GM12878 (cell line): ENCODE measurements around the gene SMIM13.

ENCODE experiments used
- DPF2 ChIP-seq: fragments of 450-650 bp; IDR thresholded peaks from 2 replicates; pipeline ENCODE4 v1.6.1; 2017; ENCODE audit warnings: mild to moderate bottlenecking
- EP300 ChIP-seq, 2 experiments: fragments of 150-350 bp in 1 of 2; IDR thresholded peaks; 2 replicates each; pipeline ENCODE4 v1.6.1; 2011 to 2012; ENCODE audit warnings: low read depth in 2 of 2, low read length in 2 of 2, borderline replicate concordance in 1 of 2, improper control_type of control experiment in 1 of 2, inconsistent platforms in 1 of 2; ENCODE audit not compliant: control insufficient read depth in 1 of 2
- EZH2 ChIP-seq: IDR thresholded peaks from 2 replicates; pipeline ENCODE4 v1.6.1; 2012; ENCODE audit warnings: low read depth, mild to moderate bottlenecking, control low read depth, inconsistent platforms, low read length, borderline replicate concordance; ENCODE audit not compliant: control insufficient read depth
- JUND ChIP-seq: IDR thresholded peaks from 2 replicates; pipeline ENCODE4 v1.6.1; 2012; ENCODE audit warnings: low read depth, mild to moderate bottlenecking, low read length, improper control_type of control experiment, moderate library complexity
- MEF2A ChIP-seq: IDR thresholded peaks from 2 replicates; pipeline ENCODE4 v1.6.1; 2011; ENCODE audit warnings: low read depth, mild to moderate bottlenecking, low read length, moderate library complexity; ENCODE audit not compliant: insufficient read depth
- MTA3 ChIP-seq: IDR thresholded peaks from 2 replicates; pipeline ENCODE4 v1.6.1; 2012; ENCODE audit warnings: low read length, inconsistent platforms, borderline replicate concordance
- MXI1 ChIP-seq: fragments of 150-350 bp; IDR thresholded peaks from 2 replicates; pipeline ENCODE4 v1.6.1; 2011; ENCODE audit warnings: low read depth, mild to moderate bottlenecking, inconsistent platforms, low read length, improper control_type of control experiment
- NBN ChIP-seq: fragments of 450-650 bp; IDR thresholded peaks from 2 replicates; pipeline ENCODE4 v1.6.1; 2016
- POLR2A ChIP-seq: IDR thresholded peaks from 2 replicates; pipeline ENCODE4 v1.6.1; 2011; ENCODE audit warnings: low read depth, mild to moderate bottlenecking, low read length
- POLR2AphosphoS5 ChIP-seq: IDR thresholded peaks from 2 replicates; pipeline ENCODE4 v1.6.1; 2011; ENCODE audit warnings: mild to moderate bottlenecking, low read length, inconsistent platforms
- TBL1XR1 ChIP-seq: IDR thresholded peaks from 2 replicates; pipeline ENCODE4 v1.6.1; 2012; ENCODE audit warnings: low read depth, low read length, improper control_type of control experiment
- TCF7 ChIP-seq: IDR thresholded peaks from 2 replicates; pipeline ENCODE4 v1.6.1; 2014; ENCODE audit warnings: antibody characterized with exemption, borderline replicate concordance
- TF ChIP-seq, protein P1 (sequence below), 3 experiments: IDR thresholded peaks in 2 of 3; conservative IDR thresholded peaks in 1 of 3; 2 replicates each; pipeline ENCODE4 v1.5.1; 2011; ENCODE audit warnings: low read depth in 3 of 3, low read length in 3 of 3, mild to moderate bottlenecking in 3 of 3, control low read depth in 2 of 3, moderate library complexity in 2 of 3, inconsistent platforms in 1 of 3, mixed read lengths in 1 of 3; ENCODE audit not compliant: control insufficient read depth in 2 of 3, insufficient read depth in 1 of 3; ENCODE audit errors: extremely low read depth in 1 of 3

DNA sequence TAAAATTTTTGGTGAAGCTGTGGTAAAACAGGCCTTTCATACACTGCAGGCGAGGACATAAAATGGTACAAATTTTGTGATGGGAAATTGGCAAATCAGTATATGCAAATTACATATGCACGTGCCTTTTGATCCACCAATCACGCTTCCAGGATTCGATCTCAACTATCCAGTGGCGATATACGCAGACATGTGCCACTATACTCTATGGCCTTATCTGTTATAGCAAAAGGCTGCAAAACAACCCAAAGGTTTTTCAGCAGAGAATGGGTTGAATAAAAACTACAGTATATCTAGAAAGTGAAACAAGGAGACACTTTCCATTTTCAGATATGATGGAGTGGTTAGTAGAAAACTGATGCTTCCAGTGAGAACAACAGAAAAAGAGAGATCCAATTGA lies 59.8 kb downstream of the SMIM13 start:
- TF ChIP-seq, protein P1, sequence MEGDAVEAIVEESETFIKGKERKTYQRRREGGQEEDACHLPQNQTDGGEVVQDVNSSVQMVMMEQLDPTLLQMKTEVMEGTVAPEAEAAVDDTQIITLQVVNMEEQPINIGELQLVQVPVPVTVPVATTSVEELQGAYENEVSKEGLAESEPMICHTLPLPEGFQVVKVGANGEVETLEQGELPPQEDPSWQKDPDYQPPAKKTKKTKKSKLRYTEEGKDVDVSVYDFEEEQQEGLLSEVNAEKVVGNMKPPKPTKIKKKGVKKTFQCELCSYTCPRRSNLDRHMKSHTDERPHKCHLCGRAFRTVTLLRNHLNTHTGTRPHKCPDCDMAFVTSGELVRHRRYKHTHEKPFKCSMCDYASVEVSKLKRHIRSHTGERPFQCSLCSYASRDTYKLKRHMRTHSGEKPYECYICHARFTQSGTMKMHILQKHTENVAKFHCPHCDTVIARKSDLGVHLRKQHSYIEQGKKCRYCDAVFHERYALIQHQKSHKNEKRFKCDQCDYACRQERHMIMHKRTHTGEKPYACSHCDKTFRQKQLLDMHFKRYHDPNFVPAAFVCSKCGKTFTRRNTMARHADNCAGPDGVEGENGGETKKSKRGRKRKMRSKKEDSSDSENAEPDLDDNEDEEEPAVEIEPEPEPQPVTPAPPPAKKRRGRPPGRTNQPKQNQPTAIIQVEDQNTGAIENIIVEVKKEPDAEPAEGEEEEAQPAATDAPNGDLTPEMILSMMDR (IDR thresholded peaks at IDR 0.05 in 2 of 3, conservative IDR thresholded peaks at IDR 0.05 in 1 of 3; ENCODE audit: control insufficient read depth in 2 of 3, extremely low read depth in 1 of 3, insufficient read depth in 1 of 3, low read depth in 3 of 3, low read length in 3 of 3): no peak
- TF ChIP-seq NBN: no peak
- no peak for TF ChIP-seq POLR2A
- TF ChIP-seq TBL1XR1: no peak
- no peak for TF ChIP-seq MEF2A
- no peak for TF ChIP-seq POLR2AphosphoS5
- no peak for TF ChIP-seq MXI1
- TF ChIP-seq DPF2: no peak
- no peak for TF ChIP-seq EP300 (IDR thresholded peaks at IDR 0.05; ENCODE audit: borderline replicate concordance in 1 of 2, control insufficient read depth in 1 of 2, low read depth in 2 of 2, low read length in 2 of 2)
- no peak for TF ChIP-seq JUND
- no peak for TF ChIP-seq TCF7
- TF ChIP-seq EZH2: no peak
- no peak for TF ChIP-seq MTA3
